GM19328 (cell line): ENCODE data around the gene GPR160.
"Not testable (repeated sequence)": the region's sequence is repeated elsewhere in the genome, so short reads cannot be mapped to it uniquely, and the experiment has no call there.

ENCODE experiments used
- ATAC-seq: cut with Tn5 transposase; IDR thresholded peaks from one replicate; pipeline ENCODE4 v1.9.1; 2021; ENCODE audit warnings: mild to moderate bottlenecking, moderate library complexity; ENCODE audit not compliant: unreplicated experiment

Gene GPR160, protein sequence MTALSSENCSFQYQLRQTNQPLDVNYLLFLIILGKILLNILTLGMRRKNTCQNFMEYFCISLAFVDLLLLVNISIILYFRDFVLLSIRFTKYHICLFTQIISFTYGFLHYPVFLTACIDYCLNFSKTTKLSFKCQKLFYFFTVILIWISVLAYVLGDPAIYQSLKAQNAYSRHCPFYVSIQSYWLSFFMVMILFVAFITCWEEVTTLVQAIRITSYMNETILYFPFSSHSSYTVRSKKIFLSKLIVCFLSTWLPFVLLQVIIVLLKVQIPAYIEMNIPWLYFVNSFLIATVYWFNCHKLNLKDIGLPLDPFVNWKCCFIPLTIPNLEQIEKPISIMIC

DNA sequence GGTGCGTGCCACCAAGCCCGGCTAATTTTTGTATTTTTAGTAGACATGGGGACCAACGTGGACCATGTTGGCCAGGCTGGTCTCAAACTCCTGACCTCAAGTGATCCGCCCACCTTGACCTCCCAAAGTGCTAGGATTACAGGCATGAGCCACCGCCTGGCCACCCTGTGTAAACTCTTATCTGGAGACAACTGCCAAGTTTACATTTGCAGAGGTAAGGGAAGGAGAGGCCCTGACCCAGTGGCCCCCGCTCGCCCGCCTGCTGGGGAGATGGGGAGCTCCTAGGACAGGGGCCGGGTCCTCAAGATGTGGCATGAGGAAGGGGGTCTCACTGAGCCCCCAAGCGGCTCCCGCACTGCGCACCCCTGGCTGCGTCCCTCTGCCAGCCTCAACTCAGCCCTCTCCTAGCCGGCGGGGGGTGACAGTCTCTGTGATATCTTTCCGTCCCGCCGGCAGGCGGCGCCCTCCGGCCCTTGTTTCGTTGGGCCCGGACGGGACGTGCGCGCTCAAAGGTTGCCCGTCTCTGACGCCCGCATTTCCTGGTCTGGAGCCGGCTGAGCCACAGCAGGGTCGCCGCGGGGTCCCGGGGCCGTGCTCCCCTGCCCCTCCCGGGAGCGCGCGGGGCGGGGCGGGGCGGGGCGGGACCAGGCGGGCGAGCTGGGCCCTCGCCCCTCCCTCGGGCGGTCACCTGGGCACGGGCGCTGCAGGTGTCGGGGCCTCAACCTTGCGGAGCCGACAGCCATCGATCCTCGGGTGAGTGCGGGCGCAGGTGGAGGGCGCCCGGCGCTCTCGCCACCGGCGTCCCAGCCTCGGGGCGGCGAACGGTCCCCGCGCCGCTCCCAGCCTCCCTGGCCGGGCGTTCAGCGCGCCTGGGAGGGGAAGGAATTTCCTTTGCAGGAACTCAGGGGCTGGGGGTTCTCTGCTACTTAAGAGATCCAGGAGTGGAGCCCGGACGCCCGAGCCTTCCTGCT is at the start of gene GPR160:
TSS of gene GPR160 (plus strand) at position 533 of the 971 bp plus-strand sequence. CDS start 45,978 bp downstream, outside the sequence.
- peak; percentile 80 for ATAC-seq

DNA sequence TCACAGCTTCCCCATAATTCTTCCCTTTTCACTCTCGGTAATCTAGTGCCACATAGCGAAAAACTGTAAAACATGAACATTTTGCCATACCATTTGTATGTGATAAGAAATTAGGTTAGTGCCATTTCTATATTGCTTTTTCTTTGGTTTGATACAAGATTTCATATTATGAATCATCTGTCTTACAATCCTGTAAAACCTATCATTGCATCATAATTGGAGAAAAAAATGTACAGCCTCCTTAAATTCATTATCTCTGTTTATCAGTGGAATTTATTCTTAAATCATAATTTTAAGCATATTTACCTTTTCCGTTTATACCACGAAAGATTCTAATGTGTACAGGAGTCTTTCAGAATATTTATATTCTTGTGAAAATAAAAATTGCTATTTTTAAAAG is 47.4 kb upstream of the GPR160 start:
- no peak for ATAC-seq

DNA sequence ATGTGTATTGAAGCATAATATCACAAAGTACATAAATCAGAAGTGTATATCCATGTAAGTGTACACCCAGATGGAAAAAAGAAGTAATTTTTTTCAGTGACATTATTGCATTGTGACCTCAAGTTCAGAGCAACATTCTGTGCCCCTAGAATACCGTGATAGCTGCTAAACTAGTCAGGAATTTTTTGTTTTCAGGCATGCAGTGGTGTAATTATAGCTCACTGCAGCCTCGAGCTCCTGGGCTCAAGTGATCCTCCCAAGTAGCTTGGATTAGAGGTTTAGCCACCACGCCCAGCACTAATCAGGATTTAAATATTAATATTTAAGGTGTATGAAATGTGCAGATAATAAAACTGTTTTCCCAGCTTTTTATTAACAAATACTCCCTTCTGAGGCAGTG is 45.6 kb upstream of the GPR160 start:
- no peak for ATAC-seq

DNA sequence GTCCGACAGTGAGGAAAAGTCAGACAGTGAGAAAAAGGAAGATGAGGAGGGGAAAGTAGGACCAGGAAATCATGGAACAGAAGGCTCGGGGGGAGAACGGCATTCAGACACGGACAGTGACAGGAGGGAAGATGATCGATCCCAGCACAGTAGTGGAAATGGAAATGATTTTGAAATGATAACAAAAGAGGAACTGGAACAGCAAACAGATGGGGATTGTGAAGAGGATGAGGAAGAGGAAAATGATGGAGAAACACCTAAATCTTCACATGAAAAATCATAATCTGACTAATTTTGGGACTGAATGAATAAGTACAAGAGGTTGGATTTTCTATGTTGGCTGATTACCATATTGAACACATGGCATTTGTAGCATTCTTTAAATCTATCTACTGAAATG is 45.0 kb upstream of the GPR160 start:
- ATAC-seq, result no peak

GRCh38 chr3:169993761-169994160 is 44.0 kb upstream of the GPR160 start:
- ATAC-seq, result no peak

GRCh38 chr3:169996063-169996462 is 41.7 kb upstream of the GPR160 start:
- ATAC-seq, result no peak

DNA sequence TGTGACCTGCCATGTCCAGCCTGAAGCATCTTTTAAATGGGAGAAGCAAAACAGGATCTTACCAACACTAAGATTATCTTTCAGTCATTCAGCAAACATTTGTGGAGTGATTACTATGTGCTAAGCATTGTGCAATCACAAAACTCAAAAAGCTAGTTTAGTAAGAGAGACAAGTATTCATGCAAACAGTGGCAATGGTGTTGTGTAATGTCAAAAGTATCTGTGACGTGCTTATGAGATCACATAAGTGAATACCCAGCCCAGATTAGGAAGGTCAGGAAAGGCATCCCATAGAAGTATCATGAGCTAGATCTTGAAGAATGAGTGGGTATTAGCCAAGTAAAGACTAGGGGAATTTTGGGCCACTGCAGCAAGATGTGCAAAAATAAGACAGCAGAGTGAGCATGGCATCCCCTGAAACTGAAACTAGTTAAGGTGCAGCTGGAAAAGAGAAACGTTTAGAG is 39.1 kb upstream of the GPR160 start:
- ATAC-seq, result no peak

DNA sequence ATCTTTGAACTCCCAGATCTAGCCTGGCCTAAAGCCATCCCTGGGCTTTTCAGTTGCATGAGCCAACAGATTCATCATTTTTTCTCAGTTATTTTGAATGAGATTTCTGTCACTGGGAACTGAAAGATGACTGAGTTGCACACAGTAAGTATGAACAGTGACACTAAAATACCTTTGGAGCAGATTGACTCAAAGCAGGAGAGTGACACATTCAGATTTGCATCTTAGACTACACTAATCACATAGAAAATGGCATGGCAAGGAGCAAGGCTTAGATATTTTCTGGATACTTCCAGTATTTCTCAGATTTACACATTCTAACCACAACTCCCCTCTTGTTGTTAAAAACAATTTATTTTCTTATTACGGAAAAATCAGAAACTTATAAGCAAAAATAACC is 38.4 kb upstream of the GPR160 start:
- peak; percentile 79 for ATAC-seq

- ATAC-seq, result no peak
Observed at GRCh38 chr3:170000051-170000450, 37.7 kb upstream of the GPR160 start.

DNA sequence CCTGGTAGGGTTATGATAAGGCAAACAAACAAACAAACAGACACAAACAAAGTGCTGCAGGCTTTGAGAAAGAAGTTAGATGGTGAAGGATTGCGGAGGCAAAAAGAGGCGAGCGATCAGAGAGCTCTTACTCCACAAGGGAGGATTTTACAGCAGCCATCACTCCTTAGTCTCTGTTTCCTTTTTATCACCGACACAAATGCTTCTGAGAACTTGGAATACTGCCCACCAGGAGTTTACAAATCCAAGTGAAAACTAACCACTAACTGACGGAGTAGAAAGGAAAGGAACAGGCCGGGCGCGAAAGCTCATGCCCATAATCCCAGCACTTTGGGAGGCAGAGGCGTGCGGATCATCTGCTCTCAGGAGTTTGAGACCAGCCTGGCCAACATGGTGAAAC is 35.6 kb upstream of the GPR160 start:
- no peak for ATAC-seq

GRCh38 chr3:170002879-170003278 is 34.9 kb upstream of the GPR160 start:
- ATAC-seq, result no peak

- ATAC-seq, result no peak
Observed at GRCh38 chr3:170003881-170004356, 33.9 kb upstream of the GPR160 start.

DNA sequence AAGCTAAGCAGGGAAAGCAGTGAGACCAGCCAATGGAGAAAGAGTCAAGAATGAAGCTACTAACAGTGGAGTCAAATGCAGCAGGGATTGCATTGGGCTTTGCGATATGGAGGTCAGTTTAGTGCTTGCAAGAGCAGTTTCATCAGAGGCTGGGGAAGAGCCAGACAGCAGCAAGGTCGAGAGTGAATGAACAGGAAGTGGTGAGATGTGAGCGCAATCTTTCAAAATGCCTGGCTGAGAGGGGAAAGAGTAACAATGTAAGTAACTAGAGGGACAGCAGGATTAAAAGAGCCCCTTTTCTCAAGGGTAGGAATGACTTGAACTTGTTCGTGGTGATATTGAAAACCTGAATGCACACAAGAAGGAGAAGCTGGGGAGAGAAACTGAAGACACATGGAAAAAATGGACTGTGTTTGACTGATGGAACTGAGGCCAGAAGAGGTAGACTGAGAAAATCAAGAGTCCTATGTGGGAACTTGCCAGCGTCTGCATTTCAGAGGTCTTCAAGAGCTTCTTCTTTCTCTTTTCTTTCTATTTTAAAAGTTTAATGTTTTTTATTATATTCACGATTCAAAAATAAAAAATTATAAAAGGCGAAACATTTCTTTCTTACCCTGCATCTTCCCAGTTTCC is 30.6 kb upstream of the GPR160 start:
- peak; percentile 84 for ATAC-seq

DNA sequence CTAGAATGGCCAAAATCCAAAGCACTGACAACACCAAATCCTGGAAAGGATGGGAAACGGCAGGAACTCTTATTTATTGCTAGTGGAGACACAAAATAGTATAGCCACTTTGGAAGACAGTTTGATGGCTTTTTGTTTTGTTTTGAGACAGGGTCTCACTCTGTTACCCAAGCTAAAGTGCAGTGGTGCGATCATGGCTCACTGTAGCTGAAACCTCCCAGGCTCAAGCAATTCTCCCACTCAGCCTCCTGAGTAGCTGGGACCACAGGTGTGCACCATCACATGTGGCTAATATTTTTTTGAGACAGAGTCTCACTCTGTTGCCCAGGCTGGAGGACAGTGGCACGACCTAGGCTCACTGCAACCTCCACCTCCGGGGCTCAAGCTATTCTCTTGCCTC is 27.3 kb upstream of the GPR160 start:
- ATAC-seq, result no peak

- no peak for ATAC-seq
Observed at GRCh38 chr3:170012683-170013400, 25.0 kb upstream of the GPR160 start.

GRCh38 chr3:170016057-170016456 is 21.7 kb upstream of the GPR160 start:
- no peak for ATAC-seq

- ATAC-seq, result not testable (repeated sequence)
Observed at GRCh38 chr3:170019306-170019705, 18.5 kb upstream of the GPR160 start.

GRCh38 chr3:170021083-170021482 is 16.7 kb upstream of the GPR160 start:
- no peak for ATAC-seq

- ATAC-seq, result no peak
Observed at GRCh38 chr3:170022336-170022735, 15.5 kb upstream of the GPR160 start.

GRCh38 chr3:170023165-170023564 is 14.6 kb upstream of the GPR160 start:
- ATAC-seq, result no peak
